Activated CD4-positive, alpha-beta T cell treated with anti-CD3 and anti-CD28 coated beads, Interleukin-2, Interleukin-4, amounts not matched to agents 100 ng/mL and 50 ng/mL, durations not matched to agents 16 hours and 8 hours (primary cell): ENCODE results near the gene MISP.

Source experiments
- DNase-seq: peaks from one replicate; pipeline ENCODE4 v3.0.0-alpha.2; 2020; ENCODE audit warnings: low spot score

MISP gene

DNA sequence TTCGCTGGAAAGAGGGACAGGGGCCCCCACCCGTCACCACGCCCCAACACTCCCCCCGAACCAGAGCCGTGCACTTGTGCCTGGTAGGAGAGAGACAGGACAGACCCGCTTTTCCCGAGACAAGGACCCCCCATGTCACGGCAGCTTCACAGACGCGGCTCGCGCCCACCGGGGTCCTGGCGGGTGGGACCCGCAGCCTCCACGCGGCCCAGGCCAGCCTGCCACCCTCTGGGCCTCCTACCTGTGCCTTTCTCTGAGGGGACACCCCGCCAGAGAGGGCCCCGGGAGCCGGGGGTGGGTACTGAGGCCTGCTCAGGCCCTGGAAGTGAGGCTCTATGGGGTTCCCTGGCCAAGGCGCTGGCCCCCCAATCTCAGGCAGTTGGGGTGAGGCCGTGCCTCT is 4.0 kb upstream of the MISP start:
- no peak for DNase-seq

DNA sequence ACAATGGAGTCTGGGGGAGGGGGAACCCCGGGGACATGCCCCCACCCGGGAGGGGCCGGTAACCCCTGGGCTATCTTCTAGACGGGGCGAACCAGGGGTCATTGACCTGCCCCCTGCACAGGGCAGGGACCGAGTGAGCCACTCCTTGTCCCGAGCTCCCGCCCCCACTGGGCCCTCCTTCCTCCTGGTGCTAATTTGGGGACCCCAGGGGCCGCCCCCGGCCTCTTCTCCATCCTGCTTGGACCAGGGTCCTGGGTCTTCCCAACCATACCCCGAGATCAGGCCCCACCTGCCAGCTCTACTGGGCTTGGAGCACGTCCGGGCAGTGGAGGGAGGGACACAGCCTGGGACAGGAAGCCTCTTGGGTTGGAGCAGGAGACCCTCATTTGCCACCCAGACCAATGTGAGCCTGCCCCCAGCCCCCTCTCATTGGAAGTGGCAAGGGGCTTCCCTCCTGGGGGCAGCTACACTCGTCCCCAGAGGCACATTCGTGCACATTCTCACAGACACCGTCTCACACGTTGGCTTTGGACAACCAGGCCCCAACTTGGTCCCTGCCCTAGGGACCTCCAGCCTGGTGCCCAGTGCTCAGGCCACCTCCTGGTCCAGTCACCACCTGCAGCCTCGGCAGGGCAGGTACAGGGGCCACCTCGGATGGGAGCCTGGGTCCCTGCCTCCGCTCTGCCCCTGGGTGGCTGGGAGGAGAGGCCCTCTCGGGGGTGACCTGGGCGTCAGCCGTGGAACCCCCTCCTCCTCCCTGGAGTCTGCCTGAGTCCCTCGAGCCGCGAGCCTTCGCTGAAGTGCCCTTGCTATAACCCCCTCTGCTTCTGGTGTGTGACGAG is 3.3 kb upstream of the MISP start:
- no peak for DNase-seq

DNA sequence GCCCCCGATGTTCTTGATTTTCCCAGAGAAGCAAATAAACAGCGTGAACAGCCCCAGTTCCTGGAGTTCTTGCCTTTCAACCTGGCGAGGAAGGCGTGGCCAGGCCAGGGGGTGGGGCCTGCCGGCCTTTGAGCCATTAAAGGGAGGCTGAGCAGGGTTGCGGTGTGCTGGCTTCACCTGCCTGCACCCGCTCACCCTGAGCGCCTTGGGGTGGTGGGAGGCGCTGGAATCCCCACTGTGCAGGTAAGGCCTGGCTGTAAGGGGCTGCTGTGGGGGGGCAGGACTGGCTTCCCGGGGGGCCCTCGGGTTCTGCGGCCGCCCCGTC is 2.7 kb upstream of the MISP start:
- DNase-seq: no peak

DNA sequence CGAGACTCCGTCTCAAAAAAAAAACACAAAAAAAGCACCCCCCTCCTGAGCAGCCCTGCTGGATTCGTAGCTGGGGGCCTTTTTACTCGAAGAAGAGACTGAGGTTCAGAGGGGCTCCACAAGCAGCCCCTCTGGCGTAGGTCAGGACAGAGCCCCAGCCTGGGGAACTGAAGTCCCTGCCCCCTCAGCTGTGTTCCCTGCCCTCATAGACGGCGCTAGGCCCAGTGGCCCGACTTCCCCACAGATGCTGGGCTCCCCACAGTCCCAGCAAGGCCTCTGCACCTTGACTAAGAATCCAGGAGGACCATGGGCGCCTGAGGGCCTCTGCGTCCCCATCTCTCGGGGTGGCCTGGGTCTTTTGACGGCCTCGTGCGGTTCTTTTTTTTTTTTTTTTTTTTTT is 1.1 kb upstream of the MISP start:
- no peak for DNase-seq

DNA sequence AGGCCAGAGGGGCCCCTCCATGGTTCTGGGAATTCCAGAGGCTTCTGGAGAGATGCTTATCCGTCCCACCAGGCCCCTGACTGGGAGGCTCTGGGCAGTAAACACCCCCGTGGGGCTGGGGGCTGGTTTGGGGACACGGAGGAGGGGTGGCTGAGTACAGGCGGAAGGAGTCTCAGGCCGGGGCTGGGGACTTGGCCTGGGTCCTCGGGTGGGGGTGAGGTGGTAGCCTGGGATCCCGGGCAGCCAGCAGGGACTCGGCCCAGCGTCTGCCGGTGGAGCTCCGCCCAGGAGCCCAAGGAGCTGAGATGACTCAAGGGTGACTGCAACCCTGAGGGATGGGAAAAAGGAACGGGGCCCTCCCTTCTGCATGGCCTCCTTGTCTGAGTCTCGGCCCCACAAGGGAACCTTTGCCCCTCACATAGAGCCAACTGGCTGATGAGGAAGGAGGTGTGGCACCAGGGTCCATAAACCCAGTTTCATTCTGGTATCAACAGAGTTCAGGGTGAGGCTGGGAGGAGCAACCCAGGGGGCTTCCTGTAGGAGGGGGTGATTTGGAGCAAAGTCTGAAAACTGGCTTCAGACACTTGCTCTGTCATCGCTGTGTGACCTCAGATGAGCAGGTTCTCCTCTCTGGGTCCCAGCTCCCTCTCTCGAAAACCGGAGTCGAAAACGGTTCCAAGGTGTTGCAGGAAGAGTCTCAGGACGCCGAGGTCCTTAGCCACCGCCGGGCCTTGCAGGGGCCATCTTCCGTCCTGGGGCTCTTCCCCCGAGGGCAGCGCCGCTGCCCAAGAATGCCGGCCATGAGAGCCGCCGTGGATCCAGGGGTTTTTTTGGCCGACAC is 809 bp downstream of the MISP start:
- DNase-seq: no peak

DNA sequence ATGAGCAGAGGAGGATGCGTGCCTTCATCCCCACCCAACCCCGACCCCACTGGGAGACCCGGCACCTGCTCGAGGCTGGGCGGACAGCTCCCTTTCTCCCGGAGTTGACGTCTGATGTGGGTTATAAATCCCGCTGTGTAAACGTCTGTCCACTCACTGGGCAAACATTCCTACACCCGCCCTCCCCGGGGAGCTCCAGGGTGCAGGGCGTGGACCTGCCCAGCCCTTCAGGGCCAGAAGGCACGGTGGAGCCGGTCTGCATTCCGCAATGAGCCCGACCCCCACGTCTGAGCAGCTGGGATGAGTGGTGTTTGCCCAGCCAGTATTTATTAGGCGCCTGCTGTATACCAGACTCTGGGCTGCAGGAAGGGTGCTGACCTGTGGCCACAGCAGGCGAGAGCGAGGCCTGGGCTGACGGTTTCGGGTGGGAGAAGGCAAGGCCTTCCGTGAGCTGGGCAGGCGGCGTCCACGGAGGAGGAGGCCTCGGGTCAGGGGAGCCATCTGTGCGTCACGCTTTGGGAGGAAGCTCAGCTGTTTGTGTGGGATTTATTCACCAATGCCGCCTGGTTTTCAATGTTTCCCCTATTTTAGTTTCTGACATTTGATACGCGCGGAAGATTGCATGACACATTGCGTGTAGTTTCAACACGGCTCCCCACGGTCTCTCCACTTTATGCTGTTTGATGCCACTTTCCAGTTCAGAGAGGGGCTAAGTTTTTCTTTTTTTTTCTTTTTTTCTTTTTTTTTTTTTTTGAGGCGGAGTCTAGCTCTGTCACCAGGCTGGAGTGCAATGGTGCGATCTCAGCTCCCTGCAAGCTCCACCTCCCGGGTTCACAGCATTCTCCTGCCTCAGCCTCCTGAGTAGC is 2.0 kb downstream of the MISP start:
- DNase-seq: no peak

DNA sequence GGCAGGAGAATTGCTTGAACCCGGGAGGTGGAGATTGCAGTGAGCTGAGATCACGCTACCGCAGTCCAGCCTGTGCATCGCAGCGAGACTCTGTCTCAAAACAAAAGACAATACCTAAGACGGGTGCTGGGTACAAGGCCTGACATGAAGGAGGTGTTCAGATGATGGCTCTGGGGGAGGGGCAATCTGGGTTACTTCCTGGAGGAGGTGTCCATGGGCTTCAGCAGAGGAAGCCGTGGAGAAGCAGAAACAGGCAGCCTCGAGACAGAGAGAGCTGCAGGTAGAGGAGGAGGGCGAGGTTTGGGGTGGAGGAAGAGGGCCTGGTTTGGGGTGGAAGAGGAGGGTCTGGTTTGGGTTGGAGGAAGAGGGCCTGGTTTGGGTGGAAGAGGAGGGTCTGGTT is 3.6 kb downstream of the MISP start:
- DNase-seq: no peak

DNA sequence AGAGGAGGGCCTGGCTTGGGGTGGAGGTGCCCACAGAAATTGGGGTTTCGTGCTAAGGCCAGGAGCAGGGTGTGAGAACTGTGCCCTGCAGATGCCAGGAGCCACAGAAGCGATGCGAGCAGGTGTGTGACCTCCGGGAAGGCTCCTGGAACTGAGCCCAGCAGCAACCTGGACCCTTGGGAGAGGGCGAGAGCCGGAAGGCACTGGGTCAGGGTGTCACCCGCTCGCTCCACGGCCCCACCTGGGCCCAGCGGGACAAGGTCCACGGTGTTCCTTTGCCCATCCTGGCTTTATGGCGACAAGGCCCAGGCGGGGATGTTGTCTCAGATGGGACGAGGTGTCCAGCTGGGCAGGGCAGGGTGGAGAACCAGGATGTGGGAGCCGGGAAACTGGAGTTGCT is 4.2 kb downstream of the MISP start:
- no peak for DNase-seq

DNA sequence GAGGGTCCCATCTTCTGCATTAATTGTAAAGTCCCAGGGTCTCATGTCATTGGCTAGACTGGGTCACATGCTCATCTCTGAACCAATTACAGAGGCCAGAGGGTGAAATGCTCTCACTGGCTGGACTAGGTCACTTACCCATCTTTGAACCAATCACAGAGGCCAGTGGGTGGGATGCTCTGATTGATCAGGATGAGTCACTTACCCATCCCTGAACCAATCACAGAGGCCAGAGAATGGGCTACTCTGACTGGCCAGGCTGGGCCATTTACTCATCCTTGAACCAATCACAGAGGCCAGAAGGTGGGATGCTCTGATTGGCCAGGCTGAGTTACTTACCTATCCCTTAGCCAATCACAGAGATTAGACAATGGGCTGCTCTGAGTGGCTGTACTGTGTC is 5.3 kb downstream of the MISP start:
- peak; percentile 13 for DNase-seq

DNA sequence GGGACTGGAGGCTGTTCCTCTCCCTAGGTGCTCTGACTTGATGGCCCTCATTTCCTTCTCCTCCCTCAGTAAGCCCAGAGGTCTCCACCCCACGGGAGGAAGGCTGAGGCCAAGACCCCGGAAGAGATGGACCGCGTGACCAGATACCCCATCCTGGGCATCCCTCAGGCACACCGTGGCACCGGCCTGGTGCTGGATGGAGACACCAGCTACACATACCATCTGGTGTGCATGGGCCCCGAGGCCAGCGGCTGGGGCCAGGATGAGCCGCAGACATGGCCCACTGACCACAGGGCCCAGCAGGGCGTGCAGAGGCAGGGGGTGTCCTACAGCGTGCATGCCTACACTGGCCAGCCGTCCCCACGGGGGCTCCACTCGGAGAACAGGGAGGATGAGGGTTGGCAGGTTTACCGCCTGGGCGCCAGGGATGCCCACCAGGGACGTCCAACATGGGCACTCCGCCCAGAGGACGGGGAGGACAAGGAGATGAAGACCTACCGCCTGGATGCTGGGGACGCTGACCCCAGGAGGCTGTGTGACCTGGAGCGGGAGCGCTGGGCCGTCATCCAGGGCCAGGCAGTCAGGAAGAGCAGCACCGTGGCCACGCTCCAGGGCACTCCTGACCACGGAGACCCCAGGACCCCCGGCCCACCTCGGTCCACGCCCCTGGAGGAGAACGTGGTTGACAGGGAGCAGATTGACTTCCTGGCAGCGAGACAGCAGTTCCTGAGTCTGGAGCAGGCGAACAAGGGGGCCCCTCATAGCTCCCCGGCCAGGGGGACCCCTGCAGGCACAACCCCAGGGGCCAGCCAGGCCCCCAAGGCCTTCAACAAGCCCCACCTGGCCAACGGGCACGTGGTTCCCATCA is 6.1 kb downstream of the MISP start:
- DNase-seq: no peak

DNA sequence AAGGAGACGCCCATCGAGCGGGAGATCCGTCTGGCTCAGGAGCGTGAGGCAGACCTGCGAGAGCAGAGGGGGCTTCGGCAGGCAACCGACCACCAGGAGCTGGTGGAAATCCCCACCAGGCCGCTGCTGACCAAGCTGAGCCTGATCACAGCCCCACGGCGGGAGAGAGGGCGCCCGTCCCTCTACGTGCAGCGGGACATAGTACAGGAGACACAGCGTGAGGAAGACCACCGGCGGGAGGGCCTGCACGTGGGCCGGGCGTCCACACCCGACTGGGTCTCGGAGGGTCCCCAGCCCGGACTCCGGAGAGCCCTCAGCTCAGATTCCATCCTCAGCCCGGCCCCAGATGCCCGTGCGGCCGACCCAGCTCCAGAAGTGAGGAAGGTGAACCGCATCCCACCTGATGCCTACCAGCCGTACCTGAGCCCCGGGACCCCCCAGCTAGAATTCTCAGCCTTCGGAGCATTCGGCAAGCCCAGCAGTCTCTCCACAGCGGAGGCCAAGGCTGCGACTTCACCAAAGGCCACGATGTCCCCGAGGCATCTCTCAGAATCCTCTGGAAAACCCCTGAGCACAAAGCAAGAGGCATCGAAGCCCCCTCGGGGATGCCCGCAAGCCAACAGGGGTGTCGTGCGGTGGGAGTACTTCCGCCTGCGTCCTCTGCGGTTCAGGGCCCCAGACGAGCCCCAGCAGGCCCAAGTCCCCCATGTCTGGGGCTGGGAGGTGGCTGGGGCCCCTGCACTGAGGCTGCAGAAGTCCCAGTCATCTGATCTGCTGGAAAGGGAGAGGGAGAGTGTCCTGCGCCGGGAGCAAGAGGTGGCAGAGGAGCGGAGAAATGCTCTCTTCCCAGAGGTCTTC is 7.1 kb downstream of the MISP start:
- no peak for DNase-seq

DNA sequence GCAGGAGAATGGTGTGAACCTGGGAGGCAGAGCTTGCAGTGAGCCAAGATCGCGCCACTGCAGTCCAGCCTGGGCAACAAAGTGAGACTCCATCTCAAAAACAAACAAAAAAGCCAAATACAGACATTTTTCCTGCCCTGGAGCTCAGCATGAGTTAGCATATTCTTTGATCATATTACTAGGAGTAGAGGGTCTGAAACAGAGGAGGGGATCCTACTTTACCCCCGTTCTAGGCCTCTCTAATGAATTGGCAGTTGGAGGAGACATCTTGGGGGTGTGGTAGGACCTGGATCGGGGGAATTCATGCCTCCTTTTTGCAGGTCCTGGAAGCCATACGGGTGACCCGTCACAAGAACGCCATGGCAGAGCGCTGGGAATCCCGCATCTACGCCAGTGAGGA is 12.3 kb downstream of the MISP start:
- DNase-seq: no peak

DNA sequence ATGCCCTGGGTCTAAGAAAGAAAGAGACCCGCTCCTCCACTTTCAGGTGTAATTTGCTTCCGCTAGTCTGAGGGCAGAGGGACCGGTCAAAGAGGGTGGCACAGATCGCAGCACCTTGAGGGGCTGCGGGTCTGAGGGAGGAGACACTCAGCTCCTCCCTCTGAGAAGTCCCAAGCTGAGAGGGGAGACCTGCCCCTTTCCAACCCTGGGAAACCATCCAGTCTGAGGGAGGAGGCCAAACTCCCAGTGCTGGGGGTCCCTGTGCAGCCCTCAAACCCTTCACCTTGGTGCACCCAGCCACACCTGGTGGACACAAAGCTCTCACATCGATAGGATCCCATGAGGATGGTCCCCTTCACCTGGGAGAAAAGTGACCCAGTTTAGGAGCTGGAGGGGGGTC is 13.0 kb downstream of the MISP start:
- no peak for DNase-seq

DNA sequence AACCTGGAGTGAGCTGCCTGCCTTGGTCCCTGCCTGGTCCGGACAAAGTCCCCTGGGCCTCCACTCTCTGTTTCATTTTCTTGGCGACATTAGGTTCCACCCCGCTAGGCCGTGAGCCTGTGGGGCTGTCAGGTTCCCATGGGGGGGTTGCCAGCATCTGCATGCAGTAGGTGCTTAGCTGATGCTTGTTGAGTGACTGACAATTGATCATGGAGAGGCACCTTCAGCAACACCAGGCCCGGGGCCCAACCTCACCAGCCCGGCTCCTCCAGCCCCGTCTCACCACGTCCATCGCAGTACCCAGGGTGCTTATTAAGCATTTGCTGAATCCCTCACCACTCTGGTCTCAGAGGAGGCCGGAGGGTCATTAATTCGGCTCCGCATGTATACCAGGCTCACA is 13.4 kb downstream of the MISP start:
- no peak for DNase-seq

DNA sequence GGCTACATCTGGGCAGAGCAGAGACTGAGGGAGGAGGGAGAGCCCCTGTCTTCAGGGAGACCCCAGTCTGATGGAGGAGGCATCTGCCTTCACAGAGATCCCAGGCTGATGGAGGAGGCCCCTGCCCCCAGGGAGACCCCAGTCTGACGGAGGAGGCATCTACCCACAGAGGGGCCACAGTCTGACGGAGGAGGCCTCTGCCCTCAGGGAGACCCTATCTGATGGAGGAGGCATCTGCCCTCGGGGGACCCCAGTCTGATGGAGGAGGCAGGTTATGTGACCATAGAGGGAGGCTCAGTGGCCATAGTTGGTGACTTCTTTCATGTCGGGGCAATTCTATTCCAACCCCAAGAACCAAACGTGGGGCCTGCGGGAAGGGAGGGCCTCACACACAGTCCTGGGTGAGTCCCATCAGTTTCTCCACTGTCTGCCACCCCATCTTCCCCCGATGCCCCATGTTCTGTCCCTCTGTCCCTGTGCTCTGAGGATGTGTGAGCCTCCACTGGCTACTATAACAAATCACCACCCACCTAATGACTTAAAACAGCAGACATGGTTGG is 14.3 kb downstream of the MISP start:
- no peak for DNase-seq

DNA sequence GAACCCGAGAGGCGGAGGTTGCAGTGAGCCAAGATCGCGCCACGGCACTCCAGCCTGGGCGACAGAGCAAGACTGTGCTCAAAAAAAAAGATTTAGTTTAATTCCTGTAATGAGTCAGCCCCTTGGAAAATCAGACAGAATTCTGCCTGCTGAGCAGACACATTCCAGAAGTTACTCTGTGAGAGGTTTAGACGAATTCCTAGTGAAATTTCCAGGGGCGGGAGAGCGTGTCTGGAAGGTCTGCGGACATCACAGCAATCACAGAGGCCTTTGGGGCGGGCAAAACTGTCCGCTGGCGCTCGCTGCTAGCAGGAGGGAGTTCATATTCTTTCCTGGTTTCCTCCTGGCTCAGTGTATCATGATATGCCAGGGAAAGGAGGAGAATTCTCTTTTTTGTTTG is 17.5 kb downstream of the MISP start:
- no peak for DNase-seq

DNA sequence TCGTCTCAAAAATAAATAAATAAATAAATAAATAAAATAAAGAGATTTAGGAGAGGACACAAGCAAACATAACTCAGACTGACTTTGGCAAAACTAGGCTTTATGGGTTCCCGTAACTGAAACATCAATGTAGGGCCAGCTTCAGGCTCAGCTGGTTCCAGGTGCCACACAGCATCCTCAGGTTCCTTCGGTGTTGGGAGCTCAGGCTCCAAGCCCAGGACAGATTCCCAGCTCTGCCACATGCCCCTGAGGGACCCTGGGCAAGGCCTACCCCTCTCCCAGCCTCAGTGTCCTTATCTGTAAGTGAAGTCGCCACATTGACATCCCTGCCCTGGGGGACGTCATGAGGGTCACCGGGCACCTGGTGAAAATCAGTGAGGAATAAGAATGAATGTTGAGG is 18.7 kb downstream of the MISP start:
- DNase-seq: no peak

DNA sequence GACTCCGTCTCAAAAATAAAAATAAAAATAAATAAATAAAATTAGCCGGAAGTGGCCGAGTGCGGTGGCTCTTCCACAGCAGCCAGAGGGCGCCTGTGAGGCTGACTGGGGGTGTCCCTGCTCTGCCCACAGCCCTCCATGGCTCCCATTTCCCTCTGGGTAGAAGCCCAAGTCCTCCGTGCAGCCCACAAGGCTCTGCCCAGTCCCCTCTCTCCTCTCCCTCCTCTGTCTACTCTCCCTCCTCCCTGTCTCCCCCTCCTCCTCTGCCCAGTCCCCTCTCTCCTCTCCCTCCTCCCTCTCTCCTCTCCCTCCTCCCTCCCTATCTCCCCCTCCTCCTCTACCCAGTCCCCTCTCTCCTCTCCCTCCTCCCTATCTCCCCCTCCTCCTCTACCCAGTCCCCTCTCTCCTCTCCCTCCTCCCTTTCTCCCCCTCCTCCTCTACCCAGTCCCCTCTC is 20.4 kb downstream of the MISP start:
- DNase-seq: peak; percentile 24

DNA sequence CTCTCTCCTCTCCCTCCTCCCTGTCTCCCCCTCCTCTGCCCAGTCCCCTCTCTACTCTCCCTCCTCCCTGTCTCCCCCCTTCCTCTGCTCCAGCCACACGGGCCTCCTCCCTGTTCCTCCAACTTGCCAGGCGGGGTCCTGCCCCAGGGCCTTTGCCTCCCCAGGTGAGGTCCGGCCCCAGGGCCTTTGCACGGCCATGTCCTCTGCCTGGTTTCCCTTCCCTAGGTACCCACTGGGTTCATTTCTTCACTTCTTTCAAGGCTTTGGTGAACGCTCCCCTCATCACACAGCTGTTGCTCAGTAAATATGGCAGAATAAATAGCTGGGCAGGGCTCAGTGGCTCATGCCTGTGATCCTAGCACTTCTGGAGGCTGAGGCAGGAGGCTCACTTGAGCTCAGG is 21.2 kb downstream of the MISP start:
- no peak for DNase-seq

DNA sequence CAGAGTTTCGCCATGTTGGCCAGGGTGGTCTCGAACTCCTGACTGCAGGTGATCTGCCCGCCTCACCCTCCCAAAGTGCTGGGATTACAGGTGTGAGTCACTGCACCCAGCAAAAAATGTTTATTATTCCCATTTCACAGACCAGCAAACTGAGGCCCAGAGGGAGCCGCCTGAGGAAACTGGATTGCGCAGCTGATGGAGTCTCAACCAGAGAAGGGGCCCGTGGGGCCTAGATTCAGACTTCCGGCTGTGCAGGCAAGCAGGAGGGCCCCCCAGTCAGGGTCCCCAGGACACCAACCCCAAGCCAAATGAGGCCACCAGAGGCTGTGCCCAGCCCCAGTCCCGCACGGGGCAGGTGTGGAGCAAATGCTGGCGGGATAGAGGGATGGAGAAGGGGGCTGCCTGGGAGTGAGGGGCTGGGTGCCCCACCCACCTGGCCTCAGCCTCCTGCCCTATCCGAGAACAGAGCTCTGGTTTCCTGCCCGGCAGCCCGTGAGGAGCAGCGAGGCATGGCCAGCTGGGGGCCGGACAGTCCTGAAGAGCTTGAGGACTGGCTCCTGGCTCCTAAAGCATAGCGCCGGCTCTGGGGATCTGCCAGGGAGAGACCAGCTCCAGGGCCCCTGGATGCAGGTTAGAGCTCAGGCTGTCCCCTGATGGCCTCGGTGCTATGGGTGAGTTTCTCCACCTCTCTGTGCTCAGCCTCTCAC is 22.0 kb downstream of the MISP start:
- DNase-seq: no peak
